ENCODE data around the gene WBP4.
A peak's percentile ranks its signal among the peaks of the same experiment; 100 is the strongest.
"Not testable (repeated sequence)": the region's sequence is repeated elsewhere in the genome, so short reads cannot be mapped to it uniquely, and the experiment has no call there.

The WBP4 gene

GRCh38 chr13:41079725-41080124 is 18.4 kb downstream of the WBP4 start:
- DNase-seq (ENCODE audit: low read depth), result no peak

DNA sequence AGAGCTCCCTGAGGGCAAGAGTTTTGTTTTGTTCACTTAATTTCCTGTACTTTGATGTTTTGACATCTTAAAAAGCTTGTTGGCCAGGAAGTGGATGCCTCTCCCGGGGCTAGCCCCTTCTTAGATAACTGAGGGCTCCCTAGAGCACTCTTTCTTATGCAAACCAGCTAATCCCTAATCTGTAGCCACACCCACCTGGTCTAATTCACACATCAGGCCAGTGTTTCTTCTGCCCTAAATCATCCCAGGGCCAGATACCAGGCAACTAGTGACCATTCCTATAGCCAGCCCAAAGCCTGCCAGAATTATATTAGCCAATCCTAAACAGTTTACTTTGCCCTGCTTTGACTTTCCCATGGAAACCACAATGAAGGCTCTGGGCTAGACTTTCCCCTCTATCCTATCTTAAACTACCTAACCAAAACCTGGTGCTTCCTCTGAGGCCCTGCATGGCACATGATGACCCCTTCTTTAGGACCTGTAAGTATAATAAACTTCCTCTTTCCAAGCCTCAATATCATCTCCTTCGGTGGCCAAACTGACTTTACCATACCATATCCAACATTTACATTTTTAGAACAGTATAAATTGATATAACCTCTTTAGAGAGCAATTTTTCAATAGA is 24.8 kb downstream of the WBP4 start:
- no peak for DNase-seq (ENCODE audit: low read depth)

- DNase-seq (ENCODE audit: low read depth), result not testable (repeated sequence)
Observed at GRCh38 chr13:41095681-41096080, 34.4 kb downstream of the WBP4 start.

- no peak for DNase-seq (ENCODE audit: low read depth)
Observed at GRCh38 chr13:41098761-41099160, 37.5 kb downstream of the WBP4 start.

DNA sequence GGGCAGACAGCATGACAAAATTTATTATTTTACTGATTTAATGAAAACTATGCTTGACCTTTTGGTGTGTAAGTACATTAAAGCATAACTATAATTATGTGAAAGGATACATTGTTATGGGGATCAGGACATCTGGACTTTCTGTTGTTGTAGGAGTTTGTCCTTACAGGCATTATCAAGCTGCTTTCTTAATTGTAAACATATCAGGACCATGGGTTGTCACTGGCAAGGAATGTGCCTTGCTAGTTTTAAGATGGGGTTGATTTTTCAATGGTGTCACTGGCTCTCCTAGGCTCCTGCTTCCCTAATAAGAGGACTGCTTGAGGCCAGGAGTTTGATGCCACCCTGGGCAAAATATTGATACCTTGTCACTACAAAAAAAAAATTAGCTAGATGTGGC is 38.7 kb downstream of the WBP4 start:
- no peak for DNase-seq (ENCODE audit: low read depth)

DNA sequence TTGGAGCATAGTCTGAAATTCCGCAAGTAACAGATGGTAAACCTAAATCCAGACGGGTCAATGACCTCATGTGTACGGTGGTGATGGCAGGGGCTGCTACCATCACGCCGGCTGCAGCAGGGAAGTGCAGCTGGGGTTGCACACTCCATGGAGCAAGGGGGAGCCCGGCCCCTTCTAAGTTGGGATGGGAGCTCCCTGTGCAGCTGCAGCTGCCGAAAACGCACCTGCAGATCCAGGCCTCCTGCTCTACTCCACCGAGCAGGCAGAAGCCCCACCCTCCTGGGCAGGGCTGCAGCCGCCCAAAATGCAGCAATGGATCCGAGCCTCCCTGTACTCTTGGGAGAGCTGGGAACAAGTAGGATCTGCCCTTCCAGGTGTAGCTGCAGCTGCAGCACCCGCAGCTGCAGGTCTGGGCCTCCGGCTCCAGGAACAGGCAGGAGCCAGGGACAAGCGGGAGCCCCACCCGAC is 45.8 kb downstream of the WBP4 start:
- DNase-seq (ENCODE audit: low read depth), result no peak

- DNase-seq (ENCODE audit: low read depth), result no peak
Observed at GRCh38 chr13:41107584-41108014, 46.3 kb downstream of the WBP4 start.

DNA sequence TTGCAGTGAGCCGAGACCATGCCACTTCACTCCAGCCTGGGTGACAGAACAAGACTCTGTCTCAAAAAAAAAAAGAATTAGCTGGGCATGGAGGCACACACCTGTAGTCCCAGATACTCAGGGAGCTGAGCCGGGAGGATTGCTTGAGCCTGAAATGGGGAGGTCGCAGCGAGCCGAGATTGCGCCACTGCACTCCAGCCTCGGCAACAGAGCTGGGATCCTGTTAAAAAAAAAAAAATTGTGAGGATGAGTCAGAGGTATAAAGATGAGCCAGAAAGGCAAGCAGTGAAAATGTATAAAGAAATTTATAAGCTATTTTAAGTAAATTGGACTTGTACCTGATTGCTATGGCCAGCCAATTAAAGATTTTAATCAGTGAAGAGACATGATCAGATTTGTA is 50.1 kb downstream of the WBP4 start:
- DNase-seq (ENCODE audit: low read depth), result no peak

DNA sequence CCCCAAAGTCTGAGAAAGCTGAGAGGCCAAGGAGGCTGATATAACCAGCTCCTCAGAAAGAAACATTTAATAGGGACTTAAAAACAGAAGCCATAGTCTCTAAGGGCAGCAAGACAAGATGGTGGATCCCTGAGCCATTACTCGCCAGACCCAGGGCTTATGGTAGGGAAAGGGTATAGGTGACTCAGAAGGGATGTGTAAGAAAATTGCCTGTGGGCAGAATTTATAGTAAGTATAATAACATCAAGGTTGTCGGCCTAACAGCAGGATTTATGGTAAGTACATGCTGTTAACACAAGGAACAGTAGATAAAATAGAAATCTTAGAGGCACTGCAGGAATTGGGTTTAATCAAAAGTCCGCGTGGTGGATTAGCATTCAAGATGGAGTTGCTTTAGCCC is 56.6 kb downstream of the WBP4 start:
- DNase-seq (ENCODE audit: low read depth), result no peak

- no peak for DNase-seq (ENCODE audit: low read depth)
Observed at GRCh38 chr13:41122838-41123237, 61.5 kb downstream of the WBP4 start.

- no peak for DNase-seq (ENCODE audit: low read depth)
Observed at GRCh38 chr13:41127701-41128100, 66.4 kb downstream of the WBP4 start.

GRCh38 chr13:41130356-41130755 is 69.0 kb downstream of the WBP4 start:
- DNase-seq (ENCODE audit: low read depth), result no peak

DNA sequence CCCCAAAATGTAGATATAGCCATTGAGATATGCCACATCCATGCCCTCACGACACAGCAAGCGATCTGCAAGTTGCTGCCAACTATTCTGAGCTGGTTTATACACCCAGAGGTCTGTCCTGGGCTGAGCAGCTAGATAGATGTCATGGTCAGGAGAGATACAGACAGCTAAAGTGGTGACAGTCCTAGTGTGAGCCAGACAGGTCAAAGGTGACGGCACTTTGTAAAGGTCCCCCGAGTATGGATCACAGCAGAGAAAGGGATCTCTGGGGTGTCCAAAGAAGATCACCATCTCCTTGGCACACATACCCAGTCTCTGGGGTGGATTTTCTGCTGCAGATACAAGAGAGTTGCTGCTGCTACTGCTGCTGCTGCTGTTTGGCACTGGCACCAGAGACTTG is 69.9 kb downstream of the WBP4 start:
- not testable (repeated sequence) for DNase-seq (ENCODE audit: low read depth)

DNA sequence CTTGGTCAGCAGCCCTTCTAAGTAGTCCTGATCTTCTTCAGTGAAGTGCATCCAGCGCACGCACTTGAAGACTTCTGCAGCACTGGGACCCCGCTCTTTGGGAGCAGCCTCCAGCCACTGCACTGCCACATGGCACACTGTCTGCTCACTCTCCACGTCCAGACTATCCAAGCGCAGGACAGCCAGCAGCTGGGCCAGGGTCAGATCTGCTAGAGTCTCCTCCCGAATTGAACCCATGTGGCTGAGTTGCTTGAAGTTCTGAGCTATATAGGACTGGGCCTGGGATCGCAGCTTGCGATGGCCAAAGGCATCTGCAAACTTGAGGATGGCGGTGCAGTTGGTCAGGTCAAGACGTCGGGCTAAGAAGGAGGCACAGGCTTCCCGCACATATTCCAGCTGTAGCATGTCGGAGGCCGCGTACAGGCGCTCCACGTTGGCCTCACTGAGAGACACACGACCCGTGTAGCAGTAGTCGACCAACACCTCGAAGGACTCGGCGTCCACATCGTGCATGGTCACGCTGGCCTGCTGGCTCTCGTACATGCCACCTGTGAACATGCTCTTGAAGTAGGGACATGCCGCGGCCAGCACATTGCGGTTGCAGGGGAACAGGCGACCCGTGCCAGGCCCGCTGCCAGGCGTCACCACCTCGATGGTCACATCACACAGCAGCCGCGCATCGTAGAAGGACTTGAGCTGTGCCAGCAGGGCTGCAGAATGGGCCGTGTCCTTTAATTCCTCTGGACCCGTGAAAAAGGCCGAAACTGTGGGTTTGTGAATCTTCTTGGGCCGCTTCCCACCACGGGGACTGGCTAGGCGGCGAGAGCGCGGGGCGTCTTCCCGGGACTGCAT is 70.6 kb downstream of the WBP4 start:
- not testable (repeated sequence) for DNase-seq (ENCODE audit: low read depth)

GRCh38 chr13:41132512-41133152 is 71.3 kb downstream of the WBP4 start, which contains the start of gene KBTBD6:
Gene KBTBD6, minus strand, starts transcription at chr13:41132802. Its CDS starts 291 bp downstream, at chr13:41132511.
- DNase-seq (ENCODE audit: low read depth), result peak; percentile 91

All from HS-27A (cell line).